ENCODE measurements around the gene MYO1B.

The MYO1B gene

DNA sequence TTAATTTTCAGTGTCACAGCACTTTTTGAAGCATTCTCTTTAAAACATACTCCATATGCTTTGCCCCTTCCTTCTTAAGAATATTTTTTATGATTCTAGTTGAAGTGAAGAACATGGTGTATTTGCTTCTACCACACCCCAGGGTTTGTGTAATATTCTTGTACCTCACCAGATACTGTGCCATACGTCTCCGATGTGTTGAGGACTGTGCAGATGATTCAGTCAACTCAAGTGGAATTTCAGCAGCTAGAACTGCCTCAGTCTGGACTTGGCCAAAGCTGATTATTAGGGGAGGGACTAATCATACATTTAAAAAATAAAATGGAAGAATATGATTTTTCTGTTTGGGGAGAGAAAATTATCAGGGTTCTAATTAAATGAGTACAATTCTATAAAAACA is 115.7 kb downstream of the MYO1B start:
- H3K4me1 ChIP-seq (ENCODE audit: low read depth, poor library complexity, severe bottlenecking) = no peaks in the 10 kb centered on the region
- no peak overlapping the region for H2AFZ ChIP-seq (ENCODE audit: low read depth)
- H3K4me2 ChIP-seq = no peak overlapping the region
- no peaks in the 10 kb centered on the region for H3K36me3 ChIP-seq (ENCODE audit: insufficient read depth)
- H3K79me2 ChIP-seq (ENCODE audit: insufficient read depth, low read depth) = no peaks in the 10 kb centered on the region
- no peaks in the 10 kb centered on the region for H3K27me3 ChIP-seq (ENCODE audit: insufficient read depth, low read depth)
- no peak overlapping the region for H3K27ac ChIP-seq
- H3K4me3 ChIP-seq (IDR thresholded peaks at IDR 0.05; ENCODE audit: insufficient read depth, low read depth, low read length) = no peak overlapping the region
- TF ChIP-seq CTCF (conservative IDR thresholded peaks at IDR 0.05; ENCODE audit: low read depth, low read length) = no peak
- no peak overlapping the region for H3K9ac ChIP-seq
- no peaks in the 10 kb centered on the region for H4K20me1 ChIP-seq (ENCODE audit: insufficient read depth)

DNA sequence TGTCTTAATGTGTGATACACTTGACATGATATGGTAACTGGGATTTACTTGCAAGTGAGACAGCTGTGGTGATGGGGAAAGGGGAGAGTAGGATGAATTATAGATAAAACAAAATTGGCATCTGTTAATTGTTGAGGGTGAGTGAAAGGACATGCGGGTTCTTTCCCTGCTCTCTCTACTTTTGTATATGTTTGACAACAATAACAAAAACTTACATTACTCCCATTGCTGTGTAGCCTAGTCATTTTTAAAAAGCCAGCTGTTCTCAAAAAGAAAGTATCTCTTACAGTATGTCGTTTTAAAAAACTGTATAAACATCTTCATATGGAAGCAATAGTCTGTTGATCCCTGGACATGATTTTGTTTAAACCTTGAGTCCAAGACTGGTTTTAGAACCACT is 117.6 kb downstream of the MYO1B start:
- Histone ChIP-seq H3K27me3 (ENCODE audit: insufficient read depth, low read depth) (no peaks in the 10 kb centered on the region), H3K4me3 (IDR thresholded peaks at IDR 0.05; ENCODE audit: insufficient read depth, low read depth, low read length) (no peak overlapping the region), H4K20me1 (ENCODE audit: insufficient read depth) (no peaks in the 10 kb centered on the region), H3K79me2 (ENCODE audit: insufficient read depth, low read depth) (no peaks in the 10 kb centered on the region), H3K27ac (no peak overlapping the region), H3K4me1 (ENCODE audit: low read depth, poor library complexity, severe bottlenecking) (no peaks in the 10 kb centered on the region), H3K9ac (no peak overlapping the region), H3K4me2 (no peak overlapping the region), H3K36me3 (ENCODE audit: insufficient read depth) (no peaks in the 10 kb centered on the region), H2AFZ (ENCODE audit: low read depth) (no peak overlapping the region)
- no peak for TF ChIP-seq CTCF (conservative IDR thresholded peaks at IDR 0.05; ENCODE audit: low read depth, low read length)

- Histone ChIP-seq H3K27me3 (ENCODE audit: insufficient read depth, low read depth) (no peaks in the 10 kb centered on the region), H3K9ac (no peak overlapping the region), H2AFZ (ENCODE audit: low read depth) (no peak overlapping the region), H4K20me1 (ENCODE audit: insufficient read depth) (no peaks in the 10 kb centered on the region), H3K27ac (no peak overlapping the region), H3K4me3 (IDR thresholded peaks at IDR 0.05; ENCODE audit: insufficient read depth, low read depth, low read length) (no peak overlapping the region), H3K79me2 (ENCODE audit: insufficient read depth, low read depth) (no peaks in the 10 kb centered on the region), H3K4me1 (ENCODE audit: low read depth, poor library complexity, severe bottlenecking) (no peaks in the 10 kb centered on the region), H3K4me2 (no peak overlapping the region), H3K36me3 (ENCODE audit: insufficient read depth) (no peaks in the 10 kb centered on the region)
- no peak for TF ChIP-seq CTCF (conservative IDR thresholded peaks at IDR 0.05; ENCODE audit: low read depth, low read length)
Observed at GRCh38 chr2:191363267-191363666, 118.1 kb downstream of the MYO1B start.

GRCh38 chr2:191365089-191365488 is 119.9 kb downstream of the MYO1B start:
- no peak for TF ChIP-seq CTCF (conservative IDR thresholded peaks at IDR 0.05; ENCODE audit: low read depth, low read length)

DNA sequence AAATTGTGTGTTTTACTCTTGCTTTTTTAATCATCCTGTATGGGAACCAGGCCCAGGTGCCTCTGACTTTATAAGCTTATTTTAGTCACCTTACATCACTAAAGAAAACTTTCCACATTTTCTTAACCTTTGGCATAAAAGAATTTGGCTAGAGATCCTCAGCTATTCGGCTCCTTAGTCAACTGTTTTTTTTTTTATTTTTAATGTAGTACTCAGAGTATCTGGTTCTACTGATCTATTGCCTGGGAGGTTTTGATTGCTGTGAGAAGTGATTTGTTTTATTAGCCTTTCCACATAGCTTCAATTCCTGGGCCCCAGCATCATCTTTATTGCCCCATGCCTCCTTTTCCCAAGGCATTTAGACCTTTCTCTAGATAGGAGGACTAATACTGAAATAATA is 121.0 kb downstream of the MYO1B start:
- Histone ChIP-seq H3K4me3 (IDR thresholded peaks at IDR 0.05; ENCODE audit: insufficient read depth, low read depth, low read length) (no peak overlapping the region), H3K4me2 (no peak overlapping the region), H3K27me3 (ENCODE audit: insufficient read depth, low read depth) (no peaks in the 10 kb centered on the region), H3K36me3 (ENCODE audit: insufficient read depth) (no peaks in the 10 kb centered on the region), H3K4me1 (ENCODE audit: low read depth, poor library complexity, severe bottlenecking) (no peaks in the 10 kb centered on the region), H3K9ac (no peak overlapping the region), H4K20me1 (ENCODE audit: insufficient read depth) (no peaks in the 10 kb centered on the region), H2AFZ (ENCODE audit: low read depth) (no peak overlapping the region), H3K79me2 (ENCODE audit: insufficient read depth, low read depth) (no peaks in the 10 kb centered on the region), H3K27ac (no peak overlapping the region)
- no peak for TF ChIP-seq CTCF (conservative IDR thresholded peaks at IDR 0.05; ENCODE audit: low read depth, low read length)

More at GRCh38 chr2:191365089-191365488, 119.9 kb downstream of the MYO1B start:
- Histone ChIP-seq H3K4me3 (IDR thresholded peaks at IDR 0.05; ENCODE audit: insufficient read depth, low read depth, low read length) (no peak overlapping the region), H2AFZ (ENCODE audit: low read depth) (no peak overlapping the region), H3K4me2 (no peak overlapping the region), H3K36me3 (ENCODE audit: insufficient read depth) (no peaks in the 10 kb centered on the region), H3K79me2 (ENCODE audit: insufficient read depth, low read depth) (no peaks in the 10 kb centered on the region), H4K20me1 (ENCODE audit: insufficient read depth) (no peaks in the 10 kb centered on the region), H3K27ac (no peak overlapping the region), H3K4me1 (ENCODE audit: low read depth, poor library complexity, severe bottlenecking) (no peaks in the 10 kb centered on the region), H3K27me3 (ENCODE audit: insufficient read depth, low read depth) (no peaks in the 10 kb centered on the region), H3K9ac (no peak overlapping the region)

Data from KMS-11 (cell line).